ENCODE measurements around the gene CPA2.
"Not testable (repeated sequence)": the region's sequence is repeated elsewhere in the genome, so short reads cannot be mapped to it uniquely, and the experiment has no call there.

The CPA2 gene

GRCh38 chr7:130266258-130266960 lies at the start of gene CPA2:
Gene CPA2 (plus strand): TSS chr7:130266863. CDS start chr7:130266882, 19 bp downstream.
- DNase-seq, result no peak

GRCh38 chr7:130218806-130219620 lies 47.6 kb upstream of the CPA2 start:
- no peak for DNase-seq

GRCh38 chr7:130219871-130220270 lies 46.8 kb upstream of the CPA2 start:
- no peak for DNase-seq

- DNase-seq, result no peak
Measured at GRCh38 chr7:130221746-130222145, 44.9 kb upstream of the CPA2 start.

GRCh38 chr7:130223646-130224045 lies 43.0 kb upstream of the CPA2 start:
- no peak for DNase-seq

- no peak for DNase-seq
Measured at GRCh38 chr7:130224210-130224609, 42.5 kb upstream of the CPA2 start.

- DNase-seq, result not testable (repeated sequence)
Measured at GRCh38 chr7:130224923-130225322, 41.7 kb upstream of the CPA2 start.

- DNase-seq, result no peak
Measured at GRCh38 chr7:130226333-130226732, 40.3 kb upstream of the CPA2 start.

GRCh38 chr7:130227883-130228575 lies 38.6 kb upstream of the CPA2 start:
- no peak for DNase-seq

GRCh38 chr7:130228840-130229502 lies 37.7 kb upstream of the CPA2 start:
- DNase-seq, result no peak

- DNase-seq, result not testable (repeated sequence)
Measured at GRCh38 chr7:130229981-130230380, 36.7 kb upstream of the CPA2 start.

GRCh38 chr7:130231792-130232191 lies 34.9 kb upstream of the CPA2 start:
- DNase-seq, result no peak

- DNase-seq, result no peak
Measured at GRCh38 chr7:130232209-130232608, 34.5 kb upstream of the CPA2 start.

- DNase-seq, result no peak
Measured at GRCh38 chr7:130234078-130234477, 32.6 kb upstream of the CPA2 start.

- not testable (repeated sequence) for DNase-seq
Measured at GRCh38 chr7:130236361-130236760, 30.3 kb upstream of the CPA2 start.

GRCh38 chr7:130240240-130240639 lies 26.4 kb upstream of the CPA2 start:
- DNase-seq, result no peak

- DNase-seq, result peak; percentile 50
Measured at GRCh38 chr7:130242198-130243014, 24.3 kb upstream of the CPA2 start.

- not testable (repeated sequence) for DNase-seq
Measured at GRCh38 chr7:130243486-130243885, 23.2 kb upstream of the CPA2 start.

GRCh38 chr7:130246491-130246890 lies 20.2 kb upstream of the CPA2 start:
- not testable (repeated sequence) for DNase-seq

- DNase-seq, result not testable (repeated sequence)
Measured at GRCh38 chr7:130248842-130249241, 17.8 kb upstream of the CPA2 start.

GRCh38 chr7:130249626-130250025 lies 17.0 kb upstream of the CPA2 start:
- DNase-seq, result not testable (repeated sequence)

GRCh38 chr7:130254555-130254954 lies 12.1 kb upstream of the CPA2 start:
- DNase-seq, result no peak

Data from activated CD4-positive, alpha-beta T cell treated with anti-CD3 and anti-CD28 coated beads, Interleukin-2, amount 50 U/mL, for 1 hour (primary cell).